Left ventricle myocardium inferior (tissue), 1 donor: Measurements from ENCODE around the gene ANK2. TPM values are rescaled to one million over a fixed set of nuclear protein-coding genes. Genes with fewer than 3 reads are reported as not detected.

Experiments
- DNase-seq: peaks from one replicate; pipeline ENCODE4 v3.0.0-alpha.2; 2020
- H3K27ac ChIP-seq: fragments of 200-600 bp; replicated peaks from 2 replicates; pipeline ENCODE4 v1.8.0; 2021
- H3K27me3 ChIP-seq: fragments of 200-600 bp; 2 replicates; pipeline ENCODE4 v1.8.0; 2021; ENCODE audit warnings: low read depth
- H3K36me3 ChIP-seq: fragments of 200-600 bp; 2 replicates; pipeline ENCODE4 v1.8.0; 2021
- H3K4me1 ChIP-seq: fragments of 200-600 bp; 2 replicates; pipeline ENCODE4 v1.8.0; 2021
- H3K4me3 ChIP-seq: fragments of 200-600 bp; 2 replicates; pipeline ENCODE4 v1.8.0; 2021; ENCODE audit warnings: mild to moderate bottlenecking, moderate library complexity
- H3K9me3 ChIP-seq: fragments of 200-600 bp; replicated peaks from 2 replicates; pipeline ENCODE4 v1.8.0; 2021
- intact Hi-C: fragments of 100-400 bp; cut with micrococcal nuclease; formaldehyde crosslinking; loops from one replicate; pipeline ENCODE4 v1.11.0; 2022
- total RNA-seq: library from RNA; stranded (reverse); fragmentation: NEBNext Ultra II Directional; extraction: Animal tissue kit (Norgen Biotek cat#: 25700); gene quantifications from one replicate; pipeline ENCODE4 v1.2.1, GENCODE V29; 2021
- TF ChIP-seq, protein P1 (sequence below): fragments of 200-600 bp; IDR thresholded peaks from 2 replicates; pipeline ENCODE4 v1.8.0; 2021; ENCODE audit warnings: antibody characterized with exemption, mild to moderate bottlenecking, borderline replicate concordance
- donor health status: DM: no; HTN: yes; CAD: no; lungs with severe emphysema.

Gene ANK2
- total RNA-seq, 1 donor from 2014 or later: 267 TPM

DNA sequence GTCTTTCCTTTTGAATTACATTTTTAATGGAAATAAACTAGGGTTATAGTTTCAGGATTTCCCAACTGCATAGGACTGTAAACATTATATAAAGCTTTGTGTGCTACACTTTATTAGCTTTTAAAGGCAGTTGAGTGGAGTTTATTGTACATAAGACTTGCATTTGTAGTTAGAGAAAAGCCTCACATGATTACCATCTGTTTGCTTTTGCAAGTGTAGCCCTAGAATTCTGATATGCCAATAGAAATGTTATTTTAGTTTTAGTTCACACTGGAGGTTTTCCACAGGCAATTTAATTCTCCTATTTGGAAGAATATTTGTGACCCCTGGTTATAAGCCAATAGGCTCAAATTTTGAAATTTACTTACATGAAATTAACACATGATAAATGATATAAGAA is 41.3 kb upstream of the ANK2 start:
- Histone ChIP-seq H3K4me3 (no peak overlapping the region), H3K9me3 (no peaks in the 10 kb centered on the region), H3K27ac (no peak overlapping the region), H3K36me3 (no peaks in the 10 kb centered on the region), H3K4me1 (peaks cover 13% of the 10 kb centered on the region), H3K27me3 (no peaks in the 10 kb centered on the region)
- no peak for DNase-seq
- TF ChIP-seq, protein P1, sequence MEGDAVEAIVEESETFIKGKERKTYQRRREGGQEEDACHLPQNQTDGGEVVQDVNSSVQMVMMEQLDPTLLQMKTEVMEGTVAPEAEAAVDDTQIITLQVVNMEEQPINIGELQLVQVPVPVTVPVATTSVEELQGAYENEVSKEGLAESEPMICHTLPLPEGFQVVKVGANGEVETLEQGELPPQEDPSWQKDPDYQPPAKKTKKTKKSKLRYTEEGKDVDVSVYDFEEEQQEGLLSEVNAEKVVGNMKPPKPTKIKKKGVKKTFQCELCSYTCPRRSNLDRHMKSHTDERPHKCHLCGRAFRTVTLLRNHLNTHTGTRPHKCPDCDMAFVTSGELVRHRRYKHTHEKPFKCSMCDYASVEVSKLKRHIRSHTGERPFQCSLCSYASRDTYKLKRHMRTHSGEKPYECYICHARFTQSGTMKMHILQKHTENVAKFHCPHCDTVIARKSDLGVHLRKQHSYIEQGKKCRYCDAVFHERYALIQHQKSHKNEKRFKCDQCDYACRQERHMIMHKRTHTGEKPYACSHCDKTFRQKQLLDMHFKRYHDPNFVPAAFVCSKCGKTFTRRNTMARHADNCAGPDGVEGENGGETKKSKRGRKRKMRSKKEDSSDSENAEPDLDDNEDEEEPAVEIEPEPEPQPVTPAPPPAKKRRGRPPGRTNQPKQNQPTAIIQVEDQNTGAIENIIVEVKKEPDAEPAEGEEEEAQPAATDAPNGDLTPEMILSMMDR: no peak
- intact Hi-C loops: no loop called here

DNA sequence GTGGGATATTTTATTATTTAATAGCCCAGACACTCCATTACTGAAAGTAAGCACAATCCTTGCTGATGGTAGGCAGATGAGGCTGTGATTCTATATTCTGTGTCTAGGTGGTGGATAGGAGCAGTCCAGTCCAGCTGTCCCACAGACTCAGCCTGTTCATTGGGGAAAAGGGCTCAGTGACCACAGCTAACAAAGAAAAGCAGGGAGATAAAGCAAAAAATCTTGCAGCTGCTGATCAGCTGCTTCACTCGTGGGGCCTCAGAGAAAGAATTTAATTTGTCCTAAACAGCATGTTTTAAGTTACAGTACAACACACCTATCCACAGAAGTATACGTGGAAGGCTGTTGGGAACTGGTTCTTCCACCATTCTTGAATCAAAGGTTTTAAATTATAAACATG is 40.7 kb upstream of the ANK2 start:
- no peak overlapping the region for H3K4me3 ChIP-seq
- no peaks in the 10 kb centered on the region for H3K27me3 ChIP-seq
- DNase-seq: no peak
- TF ChIP-seq, protein P1: no peak
- no peaks in the 10 kb centered on the region for H3K9me3 ChIP-seq
- no peaks in the 10 kb centered on the region for H3K36me3 ChIP-seq
- H3K4me1 ChIP-seq: peaks cover 16% of the 10 kb centered on the region
- intact Hi-C loops: no loop called here
- no peak overlapping the region for H3K27ac ChIP-seq

DNA sequence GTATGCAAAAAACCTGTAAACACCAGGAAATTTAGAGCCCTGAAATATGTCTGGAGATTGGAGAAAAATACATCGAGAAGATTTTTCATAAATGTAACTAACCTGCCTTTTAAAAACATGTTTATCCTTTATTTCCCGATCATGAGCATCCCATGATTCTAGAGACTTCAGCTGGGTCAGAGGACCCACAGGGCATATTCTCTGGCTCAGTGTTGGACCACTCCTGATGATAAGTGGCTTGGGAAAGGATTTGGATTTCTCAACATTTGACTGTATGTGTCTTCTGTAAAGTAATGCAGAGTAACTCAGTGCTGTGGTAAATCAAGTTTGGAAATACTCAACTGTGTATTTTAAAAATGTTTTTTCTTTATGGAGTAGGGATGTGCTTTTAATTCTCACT is 40.0 kb upstream of the ANK2 start:
- H3K4me1 ChIP-seq: peaks cover 16% of the 10 kb centered on the region
- no peak for DNase-seq
- no peaks in the 10 kb centered on the region for H3K27me3 ChIP-seq
- H3K27ac ChIP-seq: no peak overlapping the region
- H3K4me3 ChIP-seq: no peak overlapping the region
- TF ChIP-seq, protein P1: no peak
- intact Hi-C loops: no loop called here
- no peaks in the 10 kb centered on the region for H3K9me3 ChIP-seq
- no peaks in the 10 kb centered on the region for H3K36me3 ChIP-seq

DNA sequence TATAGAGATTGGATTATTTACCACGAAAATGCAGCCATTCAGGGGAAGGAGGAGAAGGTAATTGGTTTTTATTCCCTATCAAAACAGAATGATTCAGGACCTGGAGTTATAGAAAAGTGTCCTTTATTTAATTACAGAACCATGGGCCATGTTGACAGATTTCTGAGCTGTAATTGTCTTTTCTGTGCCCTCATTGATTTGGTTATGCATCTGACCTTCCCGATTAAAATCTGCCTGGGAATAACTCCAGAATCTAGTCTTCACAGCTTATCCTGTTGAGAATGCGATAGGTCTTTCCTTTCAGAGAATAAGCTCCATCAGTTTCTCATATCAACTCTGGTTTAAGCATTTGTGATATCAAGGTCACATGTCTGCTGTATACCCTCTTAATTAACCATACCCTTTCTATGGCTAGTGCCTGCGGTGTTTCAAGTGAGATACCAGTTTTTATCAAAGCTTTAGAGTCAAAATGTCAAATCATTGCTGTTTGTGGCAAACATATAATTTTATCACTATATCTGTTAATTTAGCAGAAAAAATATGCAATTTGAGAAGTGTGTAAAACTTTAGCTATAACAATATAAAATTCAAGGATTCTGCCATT is 37.2 kb upstream of the ANK2 start:
- Histone ChIP-seq H3K27me3 (no peaks in the 10 kb centered on the region), H3K4me3 (no peak overlapping the region), H3K36me3 (no peaks in the 10 kb centered on the region), H3K9me3 (no peaks in the 10 kb centered on the region), H3K27ac (no peak overlapping the region), H3K4me1 (peaks cover 16% of the 10 kb centered on the region)
- intact Hi-C loops: no loop called here
- DNase-seq: no peak
- TF ChIP-seq, protein P1: no peak

DNA sequence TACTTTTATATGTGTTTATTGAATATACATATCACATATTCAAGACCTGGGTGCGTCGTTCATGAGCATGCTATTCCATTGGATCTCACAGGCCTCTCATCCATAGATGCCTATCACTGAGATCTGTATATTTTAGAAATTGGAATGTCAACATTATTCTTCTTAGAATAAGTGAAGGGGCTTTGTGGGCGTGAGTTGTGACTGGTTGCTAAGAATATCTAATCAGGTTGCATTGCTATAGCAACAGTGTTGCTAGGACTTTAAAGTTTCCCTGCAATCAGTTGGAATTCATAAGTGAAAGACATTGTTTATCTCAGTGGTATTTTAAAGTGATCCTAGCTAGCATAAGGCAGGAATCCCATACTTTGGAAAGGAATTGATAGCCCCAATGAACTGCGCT is 36.7 kb upstream of the ANK2 start:
- H3K27me3 ChIP-seq: no peaks in the 10 kb centered on the region
- H3K9me3 ChIP-seq: no peaks in the 10 kb centered on the region
- H3K36me3 ChIP-seq: no peaks in the 10 kb centered on the region
- DNase-seq: no peak
- TF ChIP-seq, protein P1: no peak
- peaks cover 16% of the 10 kb centered on the region for H3K4me1 ChIP-seq
- intact Hi-C loops: no loop called here
- no peak overlapping the region for H3K4me3 ChIP-seq
- no peak overlapping the region for H3K27ac ChIP-seq

DNA sequence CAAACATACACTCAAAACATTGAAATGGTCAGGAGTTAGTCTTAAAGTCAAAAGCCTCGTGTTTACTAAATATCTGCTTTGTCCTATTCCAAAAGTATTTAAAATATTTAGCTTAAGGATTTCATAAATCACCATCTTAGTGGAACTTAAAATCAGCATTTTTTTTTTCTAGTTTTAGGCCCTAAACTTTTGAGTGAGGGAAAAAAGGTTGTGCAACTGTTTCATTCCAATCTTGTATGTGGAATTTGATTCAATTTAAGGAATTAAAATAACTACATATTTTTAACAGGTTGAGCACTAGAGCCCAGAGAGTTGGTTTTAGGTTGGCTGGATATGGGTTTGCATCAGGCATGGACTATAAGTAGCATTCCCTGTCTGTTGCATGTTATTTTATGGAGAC is 35.7 kb upstream of the ANK2 start:
- no peaks in the 10 kb centered on the region for H3K27me3 ChIP-seq
- no peak overlapping the region for H3K27ac ChIP-seq
- intact Hi-C loops: no loop called here
- no peaks in the 10 kb centered on the region for H3K36me3 ChIP-seq
- TF ChIP-seq, protein P1: no peak
- H3K4me1 ChIP-seq: peaks cover 16% of the 10 kb centered on the region
- DNase-seq: no peak
- H3K4me3 ChIP-seq: no peak overlapping the region
- H3K9me3 ChIP-seq: no peaks in the 10 kb centered on the region
